Activated CD4-positive, alpha-beta T cell treated with anti-CD3 and anti-CD28 coated beads for 36 hours (primary cell): ENCODE results near the gene TTPAL. TPM values are rescaled to one million over a fixed set of nuclear protein-coding genes. Genes with fewer than 3 reads are reported as not detected.
A peak's percentile ranks its signal among the peaks of the same experiment; 100 is the strongest.

ENCODE experiments used
- ATAC-seq: fragments of 200-7000 bp; cut with Tn5 transposase; one replicate; pipeline ENCODE4 v1.10.0; 2021; ENCODE audit warnings: mild to moderate bottlenecking, moderate library complexity
- CTCF ChIA-PET: fragments of 350-600 bp; sonication (Branson Sonifier 250); formaldehyde crosslinking; loops from one replicate; lab custom pipeline; 2021; ENCODE audit warnings: antibody characterized with exemption; lab: Charles Lee
- POLR2A ChIA-PET: fragments of 350-600 bp; sonication (Branson Sonifier 250); formaldehyde crosslinking; loops from one replicate; lab custom pipeline; 2021; ENCODE audit warnings: antibody characterized with exemption, inconsistent platforms; lab: Charles Lee
- DNase-seq: peaks from one replicate; pipeline ENCODE4 v3.0.0-alpha.2; 2020
- H3K27ac Mint-ChIP-seq: one replicate; pipeline ENCODE4 v1.8.0; 2021; ENCODE audit warnings: mixed read lengths
- H3K27me3 Mint-ChIP-seq: one replicate; pipeline ENCODE4 v1.8.0; 2021; ENCODE audit warnings: mixed read lengths
- H3K36me3 Mint-ChIP-seq: one replicate; pipeline ENCODE4 v1.8.0; 2021; ENCODE audit warnings: low read depth, mixed read lengths
- H3K4me1 Mint-ChIP-seq: one replicate; pipeline ENCODE4 v1.8.0; 2021; ENCODE audit warnings: mixed read lengths
- H3K4me3 Mint-ChIP-seq: one replicate; pipeline ENCODE4 v1.8.0; 2021; ENCODE audit warnings: mild to moderate bottlenecking, moderate library complexity, mixed read lengths
- H3K9me3 Mint-ChIP-seq: one replicate; pipeline ENCODE4 v1.8.0; 2021; ENCODE audit warnings: low read depth, mixed read lengths
- intact Hi-C, 2 experiments: fragments of 100-400 bp; cut with DNase I in 1 of 2; cut with micrococcal nuclease in 1 of 2; formaldehyde crosslinking; loops; one replicate each; pipeline versions ENCODE4 v1.14.2 to v1.15.1; 2022 to 2024; cut with DNase I, micrococcal nuclease
- total RNA-seq, 2 experiments: library from RNA; stranded (reverse); gene quantifications; one replicate each; pipeline ENCODE4 v1.2.3, GENCODE V29; 2021

The TTPAL gene
- total RNA-seq, 2 experiments from 2014 or later, result 18.3 to 21.5 TPM

DNA sequence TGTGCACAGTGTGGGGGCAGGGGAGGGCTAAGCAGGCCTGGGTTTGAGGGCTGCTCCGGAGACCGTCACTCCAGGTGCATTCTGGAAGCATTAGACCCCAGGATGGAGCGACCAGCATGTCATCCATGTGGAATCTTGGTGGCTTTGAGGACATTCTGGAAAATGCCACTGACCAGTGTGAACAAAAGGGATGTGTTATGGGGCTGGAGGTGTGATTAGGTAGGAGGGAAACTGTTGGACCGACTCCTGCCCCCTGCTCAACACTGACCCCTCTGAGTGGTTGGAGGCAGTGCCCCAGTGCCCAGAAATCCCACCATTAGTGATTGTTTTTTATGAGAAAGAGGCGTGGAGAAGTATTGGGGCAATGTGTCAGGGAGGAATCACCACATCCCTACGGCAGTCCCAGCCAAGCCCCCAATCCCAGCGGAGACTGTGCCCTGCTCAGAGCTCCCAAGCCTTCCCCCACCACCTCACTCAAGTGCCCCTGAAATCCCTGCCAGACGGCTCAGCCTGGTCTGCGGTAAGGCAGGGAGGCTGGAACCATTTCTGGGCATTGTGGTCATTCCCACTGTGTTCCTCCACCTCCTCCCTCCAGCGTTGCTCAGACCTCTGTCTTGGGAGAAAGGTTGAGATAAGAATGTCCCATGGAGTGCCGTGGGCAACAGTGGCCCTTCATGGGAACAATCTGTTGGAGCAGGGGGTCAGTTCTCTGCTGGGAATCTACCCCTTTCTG is 44.0 kb upstream of the TTPAL start:
- Mint-ChIP-seq H3K36me3 (no peaks in the 10 kb centered on the region), H3K27ac (no peak overlapping the region), H3K27me3 (peaks cover 7% of the 10 kb centered on the region), H3K4me3 (no peak overlapping the region), H3K9me3 (no peaks in the 10 kb centered on the region), H3K4me1 (no peaks in the 10 kb centered on the region)
- ATAC-seq (no peak), DNase-seq (no peak)
- intact Hi-C loops, result no loop called here
- ChIA-PET POLR2A (no interaction called here), CTCF (interaction anchor here (0.6 kb wide), 1 partner anchor 213 kb away, joined by 3 read pairs; no protein-coding TSS in a partner anchor)

DNA sequence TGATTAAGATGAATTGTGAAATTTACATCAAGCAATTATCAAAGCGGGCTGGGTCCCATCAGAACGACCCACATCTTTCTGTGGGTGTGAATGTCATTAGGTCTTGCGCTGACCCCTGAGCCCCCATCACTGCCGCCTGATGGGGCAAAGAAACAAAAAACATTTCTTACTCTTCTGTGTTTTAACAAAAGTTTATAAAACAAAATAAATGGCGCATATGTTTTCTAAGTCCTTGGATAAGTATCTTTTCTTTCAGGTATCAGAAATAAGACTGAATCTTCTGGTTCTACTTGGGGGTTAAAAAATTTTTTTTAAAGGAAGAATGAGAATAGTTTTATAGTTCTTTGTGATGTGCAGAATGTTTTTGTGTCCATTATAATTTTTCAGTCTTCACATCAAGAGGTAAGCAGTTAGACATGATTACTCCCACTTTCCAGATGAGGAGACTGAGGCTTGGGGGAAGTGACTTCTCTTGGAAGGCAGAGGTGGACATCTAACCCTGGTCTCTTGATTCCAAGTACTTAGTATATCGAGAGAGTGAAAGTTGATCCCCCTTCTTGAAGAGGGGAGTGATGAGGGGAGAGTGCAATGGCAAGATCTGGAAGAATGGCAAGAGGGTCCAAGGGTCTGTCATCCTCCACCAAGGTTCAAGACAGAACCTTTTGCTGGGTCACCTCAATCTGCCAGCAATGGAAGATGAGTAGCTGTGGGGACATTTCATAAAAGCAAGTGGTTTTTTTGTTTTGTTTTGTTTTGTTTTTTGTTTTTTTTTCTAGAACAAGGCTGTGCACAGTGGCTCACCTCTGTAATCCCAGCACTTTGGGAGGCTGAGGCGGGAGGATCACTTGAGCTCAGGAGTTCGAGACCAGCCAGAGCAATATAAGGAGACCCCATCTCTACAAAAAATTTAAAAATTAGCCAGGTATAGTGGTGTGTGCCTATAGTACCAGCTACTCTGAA is 42.8 kb upstream of the TTPAL start:
- CTCF ChIA-PET, result interaction anchor here (0.5 to 0.6 kb wide), 2 partner anchors 214 to 352 kb away, joined by 3 read pairs; no protein-coding TSS in a partner anchor
- intact Hi-C loops, result no loop called here
- Mint-ChIP-seq H3K9me3 (no peaks in the 10 kb centered on the region), H3K4me3 (no peak overlapping the region), H3K27ac (no peak overlapping the region), H3K27me3 (peaks cover 7% of the 10 kb centered on the region), H3K36me3 (no peaks in the 10 kb centered on the region), H3K4me1 (no peaks in the 10 kb centered on the region)
- POLR2A ChIA-PET, result no interaction called here
- DNase-seq, result no peak
- ATAC-seq, result no peak

DNA sequence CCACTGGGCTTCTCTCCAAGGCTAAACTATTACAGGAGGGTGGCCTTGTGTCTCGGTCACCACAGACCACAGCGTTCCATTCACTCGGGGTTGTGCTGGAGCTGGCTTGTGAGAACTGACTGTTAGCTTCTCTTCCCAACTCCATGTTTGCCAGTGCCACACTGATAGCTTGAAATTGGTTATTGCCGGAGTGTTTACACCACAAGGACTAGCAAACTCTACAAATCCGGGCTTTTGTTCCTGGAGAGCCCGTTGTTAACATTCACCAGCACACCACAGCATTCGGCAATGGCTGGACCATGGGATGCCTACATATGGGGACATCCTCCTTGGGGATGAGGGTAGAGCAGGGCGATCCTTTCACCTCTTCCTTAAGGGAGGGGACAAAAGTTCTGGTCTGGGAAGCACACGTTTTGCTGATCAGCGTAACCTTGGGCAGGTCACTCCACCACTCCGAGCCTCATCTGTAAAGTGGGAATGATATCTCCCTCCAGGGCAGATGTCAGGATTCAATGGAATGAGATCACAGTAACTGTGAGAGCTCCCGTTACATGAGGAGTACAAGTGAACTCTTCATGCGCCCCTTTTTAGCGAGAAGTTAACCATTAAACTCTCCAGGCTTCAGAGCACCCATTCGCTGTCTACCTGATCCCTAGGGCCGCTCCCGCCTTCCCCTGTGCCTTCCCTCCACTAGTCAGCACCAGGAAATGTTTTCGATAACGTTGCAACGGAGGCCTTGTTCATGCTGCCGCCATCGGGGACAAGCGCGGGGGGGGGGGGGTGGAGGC is 41.7 kb upstream of the TTPAL start:
- peaks cover 9% of the 10 kb centered on the region for H3K27me3 Mint-ChIP-seq
- H3K36me3 Mint-ChIP-seq, result no peaks in the 10 kb centered on the region
- no peaks in the 10 kb centered on the region for H3K9me3 Mint-ChIP-seq
- H3K4me1 Mint-ChIP-seq, result no peaks in the 10 kb centered on the region
- no peak overlapping the region for H3K27ac Mint-ChIP-seq
- CTCF ChIA-PET, result interaction anchor here (0.5 kb wide), 1 partner anchor 350 kb away, joined by 3 read pairs; no protein-coding TSS in a partner anchor
- intact Hi-C loops, result no loop called here
- ATAC-seq (no peak), DNase-seq (no peak)
- H3K4me3 Mint-ChIP-seq, result no peak overlapping the region
- POLR2A ChIA-PET, result no interaction called here

DNA sequence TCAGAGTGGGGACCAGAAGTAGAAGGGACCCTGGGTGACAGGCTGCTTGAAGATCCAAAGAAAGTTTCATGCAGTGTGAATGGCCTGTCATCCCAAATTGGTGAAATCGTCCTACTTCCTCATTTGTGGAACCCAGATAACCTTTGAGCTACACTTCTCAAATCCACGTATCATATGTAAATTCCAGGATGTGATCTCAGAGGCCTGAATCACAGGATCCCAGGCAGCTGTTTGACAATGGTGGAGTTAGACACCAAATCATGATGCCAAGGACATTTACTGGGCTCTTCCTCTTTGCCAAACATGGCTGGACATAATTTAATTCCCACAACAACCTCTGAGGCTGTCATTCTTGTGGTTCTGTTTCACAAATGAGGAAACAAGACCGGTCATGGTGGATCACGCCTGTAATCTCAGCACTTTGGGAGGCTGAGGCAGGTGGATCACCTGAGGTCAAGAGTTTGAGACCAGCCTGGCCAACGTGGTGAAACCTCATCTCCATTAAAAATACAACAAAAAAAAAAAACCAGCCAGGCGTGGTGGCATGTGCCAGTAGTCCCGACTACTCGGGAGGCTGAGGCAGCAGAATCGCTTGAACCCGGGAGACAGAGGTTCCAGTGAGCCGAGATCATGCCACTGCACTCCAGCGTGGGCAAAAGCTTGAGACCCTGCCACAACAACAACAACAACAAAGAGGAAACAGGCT is 39.9 kb upstream of the TTPAL start:
- no peaks in the 10 kb centered on the region for H3K9me3 Mint-ChIP-seq
- ATAC-seq (no peak), DNase-seq (no peak)
- peaks cover 7% of the 10 kb centered on the region for H3K27me3 Mint-ChIP-seq
- no peak overlapping the region for H3K27ac Mint-ChIP-seq
- intact Hi-C loops, result no loop called here
- CTCF ChIA-PET, result no interaction called here
- POLR2A ChIA-PET, result interaction anchor here (0.6 kb wide), 1 partner anchor 411 kb away, joined by 3 read pairs; no protein-coding TSS in a partner anchor
- no peak overlapping the region for H3K4me3 Mint-ChIP-seq
- no peaks in the 10 kb centered on the region for H3K4me1 Mint-ChIP-seq
- no peaks in the 10 kb centered on the region for H3K36me3 Mint-ChIP-seq

DNA sequence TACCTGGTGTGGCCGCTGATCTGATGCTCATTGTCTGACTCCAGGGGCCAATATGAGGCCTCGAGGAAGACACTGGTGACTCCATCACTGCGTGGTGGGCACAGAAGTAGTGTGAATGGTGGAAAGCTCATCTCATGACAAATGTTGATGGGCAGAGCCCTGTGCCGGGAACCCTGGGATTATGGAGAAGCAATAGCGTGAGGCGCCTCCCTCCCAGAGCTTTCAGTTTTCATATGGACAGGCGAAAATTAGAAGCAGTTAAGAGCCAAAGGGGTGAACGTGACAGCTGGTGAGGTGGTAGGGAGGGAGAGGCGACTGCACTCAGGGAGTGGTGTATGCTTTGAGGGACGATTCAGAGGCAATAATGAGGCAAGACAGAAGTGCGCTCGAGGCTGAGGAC is 39.3 kb upstream of the TTPAL start:
- ChIA-PET POLR2A (no interaction called here), CTCF (no interaction called here)
- Mint-ChIP-seq H3K27me3 (peaks cover 7% of the 10 kb centered on the region), H3K4me3 (no peak overlapping the region), H3K36me3 (no peaks in the 10 kb centered on the region), H3K4me1 (no peaks in the 10 kb centered on the region), H3K27ac (no peak overlapping the region), H3K9me3 (no peaks in the 10 kb centered on the region)
- ATAC-seq, result no peak
- intact Hi-C loops, result no loop called here
- no peak for DNase-seq

DNA sequence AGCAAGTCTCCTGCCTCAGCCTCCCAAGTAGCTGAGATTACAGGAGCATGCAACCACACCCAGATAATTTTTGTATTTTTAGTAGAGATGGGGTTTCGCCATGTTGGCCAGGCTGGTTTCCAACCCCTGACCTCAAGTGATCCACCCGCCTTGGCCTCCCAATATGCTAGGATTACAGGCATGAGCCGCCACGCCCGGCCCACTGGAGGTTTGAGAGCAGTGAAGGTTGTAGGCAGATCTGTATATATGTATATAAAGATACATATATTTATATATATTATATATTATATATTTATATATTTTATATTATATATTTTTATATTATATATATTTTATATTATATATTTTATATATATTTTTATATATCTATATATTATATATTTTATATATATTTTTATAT is 38.2 kb upstream of the TTPAL start:
- Mint-ChIP-seq H3K9me3 (no peaks in the 10 kb centered on the region), H3K4me1 (no peaks in the 10 kb centered on the region), H3K27ac (no peak overlapping the region), H3K27me3 (peaks cover 9% of the 10 kb centered on the region), H3K36me3 (no peaks in the 10 kb centered on the region), H3K4me3 (no peak overlapping the region)
- POLR2A ChIA-PET, result no interaction called here
- ATAC-seq (no peak), DNase-seq (no peak)
- CTCF ChIA-PET, result interaction anchor here (0.8 kb wide), 1 partner anchor 49 kb away, joined by 3 read pairs; no protein-coding TSS in a partner anchor
- intact Hi-C loops, result no loop called here

DNA sequence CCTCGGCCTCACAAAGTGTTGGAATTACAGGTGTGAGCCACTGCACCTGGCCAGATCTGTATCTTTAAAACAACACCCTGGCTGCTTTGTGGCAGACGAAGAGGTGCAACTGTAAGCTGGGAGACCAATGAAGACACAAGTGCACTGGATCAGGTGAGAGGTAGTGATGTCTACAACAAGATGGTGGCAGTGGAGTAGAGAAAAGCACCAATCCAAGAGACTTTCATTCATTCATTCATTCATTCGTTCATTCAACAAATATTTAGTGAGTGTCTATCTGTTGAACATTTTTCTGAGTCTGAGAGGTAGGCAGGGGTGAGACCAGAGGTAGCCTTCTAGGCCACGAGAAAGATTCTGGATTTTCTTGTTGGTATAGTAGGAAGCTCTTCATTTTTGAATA is 36.9 kb upstream of the TTPAL start:
- intact Hi-C loops, result no loop called here
- Mint-ChIP-seq H3K9me3 (no peaks in the 10 kb centered on the region), H3K4me1 (no peaks in the 10 kb centered on the region), H3K4me3 (no peak overlapping the region), H3K27me3 (peaks cover 5% of the 10 kb centered on the region), H3K36me3 (no peaks in the 10 kb centered on the region), H3K27ac (no peak overlapping the region)
- ChIA-PET CTCF (no interaction called here), POLR2A (interaction anchor here (0.6 kb wide), 1 partner anchor 669 kb away, joined by 4 read pairs; no protein-coding TSS in a partner anchor)
- DNase-seq, result peak; percentile 8
- ATAC-seq, result no peak

DNA sequence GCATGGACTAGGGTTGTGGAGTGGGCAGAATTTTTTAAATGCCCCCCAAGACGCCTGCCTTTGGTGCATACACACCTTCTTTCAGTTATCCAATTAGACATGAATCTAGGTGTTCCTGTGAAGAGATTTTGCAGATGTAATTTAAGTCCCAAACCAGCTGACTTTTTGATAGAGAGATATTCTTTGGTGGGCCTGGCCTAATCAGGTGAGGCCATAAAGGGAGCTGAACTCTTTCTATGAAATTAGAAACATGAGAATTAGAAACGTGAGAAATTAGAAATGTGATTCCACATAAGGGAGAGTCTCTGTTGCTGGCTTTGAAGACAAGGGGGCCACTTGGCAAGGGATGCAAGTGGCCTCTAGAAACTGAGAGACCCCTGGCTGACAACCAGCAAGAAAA is 36.4 kb upstream of the TTPAL start:
- ChIA-PET CTCF (no interaction called here), POLR2A (no interaction called here)
- Mint-ChIP-seq H3K9me3 (no peaks in the 10 kb centered on the region), H3K4me1 (no peaks in the 10 kb centered on the region), H3K27ac (no peak overlapping the region), H3K4me3 (no peak overlapping the region), H3K27me3 (peaks cover 5% of the 10 kb centered on the region), H3K36me3 (no peaks in the 10 kb centered on the region)
- ATAC-seq (no peak), DNase-seq (no peak)
- intact Hi-C loops, result no loop called here

DNA sequence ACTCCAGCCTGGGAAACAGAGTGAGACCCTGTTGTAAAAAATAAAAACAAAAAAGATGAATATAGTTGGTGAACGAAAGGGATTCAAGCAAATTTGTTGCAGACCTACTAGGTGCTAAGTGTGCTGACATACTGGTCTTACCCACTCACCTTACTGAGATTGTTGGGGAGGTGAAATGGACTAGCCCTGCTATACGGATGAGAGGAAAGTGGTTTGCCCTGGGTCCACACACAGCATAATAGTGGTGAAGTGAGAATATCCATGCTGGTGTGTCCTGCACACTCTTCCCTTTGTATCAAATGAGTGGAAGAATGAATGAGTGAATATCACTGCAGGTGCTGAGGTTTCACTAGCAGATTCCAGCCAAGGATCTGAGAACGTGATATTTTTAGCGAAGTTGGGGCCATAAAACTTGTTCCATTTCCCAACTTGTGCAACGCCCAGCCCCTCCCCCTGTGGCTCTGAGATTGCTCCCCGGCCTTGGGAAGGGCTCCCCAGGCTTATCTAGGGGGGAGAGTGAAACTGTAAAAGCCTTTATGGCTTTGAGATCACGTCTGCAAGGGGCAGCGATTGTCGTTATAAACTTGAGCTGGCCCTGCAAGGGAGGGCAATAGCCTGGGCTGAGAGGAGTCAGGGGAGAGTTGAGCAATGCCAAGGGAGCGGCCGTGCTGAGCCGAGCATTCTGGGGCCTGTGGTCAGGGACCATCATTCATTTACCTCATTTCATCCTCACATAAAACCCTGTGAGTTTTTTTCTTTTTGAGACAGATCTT is 33.2 kb upstream of the TTPAL start:
- ATAC-seq (no peak), DNase-seq (no peak)
- POLR2A ChIA-PET, result no interaction called here
- H3K27ac Mint-ChIP-seq, result no peak overlapping the region
- no peak overlapping the region for H3K4me3 Mint-ChIP-seq
- intact Hi-C loops, result no loop called here
- peaks cover 5% of the 10 kb centered on the region for H3K27me3 Mint-ChIP-seq
- H3K9me3 Mint-ChIP-seq, result no peaks in the 10 kb centered on the region
- no peaks in the 10 kb centered on the region for H3K36me3 Mint-ChIP-seq
- H3K4me1 Mint-ChIP-seq, result no peaks in the 10 kb centered on the region
- CTCF ChIA-PET, result interaction anchor here (0.6 kb wide), 1 partner anchor 34 kb away, joined by 3 read pairs; no protein-coding TSS in a partner anchor
